SK-N-SH (cell line): ENCODE data around the gene EEFSEC. TPM values are rescaled to one million over a fixed set of nuclear protein-coding genes. Genes with fewer than 3 reads are reported as not detected.

Experiments used
- CTCF ChIA-PET: fragments of 300-600, 350-600 bp; formaldehyde crosslinking; extraction: SDS; loops from one replicate; lab custom pipeline; 2021; lab: Yijun Ruan, JAX
- POLR2A ChIA-PET: fragments of 350-600 bp; sonication (Branson Sonifier 250); formaldehyde crosslinking; extraction: SDS; loops from one replicate; lab custom pipeline; 2020; ENCODE audit warnings: antibody characterized with exemption, inconsistent platforms; lab: Yijun Ruan, JAX
- DNase-seq: peaks from one replicate; pipeline ENCODE4 v3.0.0; 2012
- H2AFZ ChIP-seq: fragments of 200-600 bp; sonication (generic); 2 replicates; pipeline ENCODE4 v1.8.1; 2016; ENCODE audit warnings: antibody characterized with exemption, mild to moderate bottlenecking, low read depth
- H3F3A ChIP-seq: fragments of 200-600 bp; sonication (generic); replicated peaks from 2 replicates; pipeline ENCODE3; 2016; ENCODE audit warnings: antibody characterized with exemption, mild to moderate bottlenecking; ENCODE audit not compliant: insufficient read depth
- H3K27ac ChIP-seq, 2 experiments: fragments of 200-500 bp in 1 of 2; fragments of 200-600 bp in 1 of 2; sonication (Bioruptor generic) in 1 of 2; sonication (generic), shearing (Covaris generic) in 1 of 2; 2 replicates each; pipeline versions ENCODE4 v1.5.1 to v1.6.1; 2014 to 2016; ENCODE audit warnings: low read depth in 2 of 2, inconsistent platforms in 1 of 2, low read length in 1 of 2, mild to moderate bottlenecking in 1 of 2, mixed read lengths in 1 of 2
- H3K27me3 ChIP-seq: fragments of 200-600 bp; sonication (generic), shearing (Covaris generic); 2 replicates; pipeline ENCODE4 v1.6.1; 2016; ENCODE audit warnings: mixed run types; ENCODE audit not compliant: insufficient read depth
- H3K36me3 ChIP-seq, 2 experiments: fragments of 200-500 bp in 1 of 2; fragments of 200-600 bp in 1 of 2; sonication (Bioruptor generic) in 1 of 2; sonication (generic) in 1 of 2; replicated peaks in 1 of 2; 2 replicates each; pipeline versions ENCODE3 to v1.5.1; 2014 to 2016; ENCODE audit warnings: low read length in 1 of 2, mild to moderate bottlenecking in 1 of 2; ENCODE audit not compliant: insufficient read depth in 2 of 2, control insufficient read depth in 1 of 2
- H3K4me1 ChIP-seq, 2 experiments: fragments of 200-500 bp in 1 of 2; fragments of 200-600 bp in 1 of 2; sonication (Bioruptor generic) in 1 of 2; sonication (generic), shearing (Covaris generic) in 1 of 2; 2 replicates each; pipeline versions ENCODE4 v1.5.1 to v1.6.1; 2014 to 2016; ENCODE audit warnings: low read depth in 1 of 2, low read length in 1 of 2, mixed run types in 1 of 2; ENCODE audit not compliant: insufficient read depth in 2 of 2, control insufficient read depth in 1 of 2
- H3K4me2 ChIP-seq: fragments of 200-600 bp; sonication (generic), shearing (Covaris generic); 2 replicates; pipeline ENCODE4 v1.6.1; 2017; ENCODE audit warnings: mixed run types
- H3K4me3 ChIP-seq, 2 experiments: fragments of 200-500 bp in 1 of 2; fragments of 200-600 bp in 1 of 2; sonication (Bioruptor generic) in 1 of 2; sonication (generic), shearing (Covaris generic) in 1 of 2; 2 replicates each; pipeline versions ENCODE4 v1.5.1 to v1.8.1; 2014 to 2016; ENCODE audit warnings: low read depth in 2 of 2, inconsistent platforms in 1 of 2, low read length in 1 of 2, mild to moderate bottlenecking in 1 of 2, mixed read lengths in 1 of 2, moderate library complexity in 1 of 2
- H3K79me2 ChIP-seq: fragments of 200-600 bp; sonication (generic); 2 replicates; pipeline ENCODE4 v1.8.1; 2017; ENCODE audit warnings: mild to moderate bottlenecking; ENCODE audit not compliant: insufficient read depth
- H3K9ac ChIP-seq: fragments of 200-600 bp; sonication (generic); 2 replicates; pipeline ENCODE4 v1.6.1; 2017; ENCODE audit warnings: mixed run types
- H3K9me2 ChIP-seq: fragments of 200-600 bp; sonication (generic); 2 replicates; pipeline ENCODE4 v1.6.1; 2017; ENCODE audit warnings: mixed run types
- H3K9me3 ChIP-seq: fragments of 200-600 bp; sonication (generic); 2 replicates; pipeline ENCODE4 v1.6.1; 2017; ENCODE audit warnings: mixed run types, mild to moderate bottlenecking, moderate library complexity
- H4K20me1 ChIP-seq: fragments of 200-600 bp; sonication (generic); 2 replicates; pipeline ENCODE4 v1.6.1; 2017; ENCODE audit warnings: mild to moderate bottlenecking, mixed run types; ENCODE audit not compliant: insufficient read depth
- CHD2 ChIP-seq: fragments of 150-350 bp; IDR thresholded peaks from 2 replicates; pipeline ENCODE4 v1.6.1; 2018; ENCODE audit warnings: low read length; ENCODE audit not compliant: partially characterized antibody
- CTCF ChIP-seq: fragments of 200-600 bp; sonication (generic); IDR thresholded peaks from 2 replicates; pipeline ENCODE4 v1.6.1; 2017; ENCODE audit warnings: antibody characterized with exemption, mild to moderate bottlenecking, moderate library complexity
- EP300 ChIP-seq, 2 experiments: IDR thresholded peaks; 2 replicates each; pipeline versions ENCODE4 v1.4.0 to v1.6.1; 2012; ENCODE audit warnings: borderline replicate concordance in 1 of 2, low read depth in 1 of 2, low read length in 1 of 2
- EZH2phosphoT487 ChIP-seq: fragments of 200-600 bp; sonication (generic); IDR thresholded peaks from 2 replicates; pipeline ENCODE4 v1.6.1; 2017; ENCODE audit warnings: low read depth, mixed run types, mild to moderate bottlenecking, antibody characterized with exemption, moderate library complexity, borderline replicate concordance
- FOSL2 ChIP-seq: IDR thresholded peaks from 2 replicates; pipeline ENCODE4 v1.4.0; 2012; ENCODE audit warnings: low read depth, mild to moderate bottlenecking, moderate library complexity, borderline replicate concordance
- GATA2 ChIP-seq: sonication (generic); formaldehyde crosslinking; IDR thresholded peaks from 2 replicates; pipeline ENCODE4 v1.5.0; 2020; ENCODE audit warnings: mild to moderate bottlenecking, missing genetic modification reagents
- MEF2A ChIP-seq: IDR thresholded peaks from 2 replicates; pipeline ENCODE4 v1.4.0; 2012; ENCODE audit warnings: low read depth, borderline replicate concordance
- MXI1 ChIP-seq: IDR thresholded peaks from 2 replicates; pipeline ENCODE4 v1.6.1; 2012; ENCODE audit warnings: mild to moderate bottlenecking, low read depth, low read length, improper control_type of control experiment
- NRF1 ChIP-seq: IDR thresholded peaks from 2 replicates; pipeline ENCODE4 v1.6.1; 2012; ENCODE audit warnings: low read depth, mild to moderate bottlenecking, low read length
- PBX3 ChIP-seq: IDR thresholded peaks from 2 replicates; pipeline ENCODE4; 2012
- RAD21 ChIP-seq: IDR thresholded peaks from 2 replicates; pipeline ENCODE4 v1.6.1; 2012; ENCODE audit warnings: mild to moderate bottlenecking, low read length
- RCOR1 ChIP-seq: fragments of 150-350 bp; IDR thresholded peaks from 2 replicates; pipeline ENCODE4 v1.6.1; 2017; ENCODE audit warnings: antibody characterized with exemption, low read length
- RFX5 ChIP-seq: IDR thresholded peaks from 2 replicates; pipeline ENCODE4 v1.6.1; 2012; ENCODE audit warnings: mild to moderate bottlenecking, improper control_type of control experiment, low read length
- TCF12 ChIP-seq: IDR thresholded peaks from 2 replicates; pipeline ENCODE4 v1.4.0; 2012
- TEAD4 ChIP-seq: IDR thresholded peaks from 2 replicates; pipeline ENCODE4 v1.4.0; 2012; ENCODE audit warnings: mild to moderate bottlenecking, borderline replicate concordance; ENCODE audit not compliant: insufficient read depth
- USF1 ChIP-seq: IDR thresholded peaks from 2 replicates; pipeline ENCODE4 v1.4.0; 2012; ENCODE audit warnings: low read depth, borderline replicate concordance
- WGBS: methylation state at CpG from one replicate; pipeline ENCODE4 v1.1.6; 2017; ENCODE audit warnings: low lambda C conversion rate; 5-methylcytosine and 5-hydroxymethylcytosine counted together
- polyA plus RNA-seq, 3 experiments: library from polyadenylated mRNA; depleted of rRNA; stranded (reverse); fragments of >200 nt; gene quantifications; 2 replicates each; pipeline ENCODE4 v1.2.3, GENCODE V29; 2012
- TF ChIP-seq, protein P1 (sequence below): IDR thresholded peaks from 2 replicates; pipeline ENCODE4 v1.4.0; 2012; ENCODE audit warnings: low read depth, borderline replicate concordance

EEFSEC gene
- polyA plus RNA-seq, 1 of the 3 experiments (the other 2 are of a cell fraction): 12.4 TPM

DNA sequence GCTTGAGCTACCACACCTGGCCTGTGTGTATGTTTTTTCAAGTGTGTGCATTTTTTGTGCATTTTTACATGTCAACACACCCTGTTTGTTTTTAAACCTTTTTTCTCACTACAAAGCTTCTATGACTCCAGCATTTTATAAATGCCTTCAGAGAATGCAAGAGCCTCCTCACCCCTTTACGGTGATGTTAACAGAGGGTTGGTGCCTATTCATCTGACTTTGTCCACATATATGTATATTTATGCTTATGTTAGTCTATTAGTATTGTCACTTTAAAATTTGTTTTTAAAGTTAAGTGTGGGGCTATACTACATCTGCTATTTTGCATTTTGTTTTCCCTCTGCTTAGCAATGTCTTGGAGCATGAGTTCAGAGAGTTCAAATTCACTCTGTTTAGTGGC is 45.8 kb downstream of the EEFSEC start:
- no peaks in the 10 kb centered on the region for H4K20me1 ChIP-seq
- peaks cover 0 to 30% of the 10 kb centered on the region in 2 experiments; a peak in 2 of 4 replicates for H3K4me1 ChIP-seq
- H3K4me3 ChIP-seq: no peak overlapping the region
- no peak overlapping the region for H3K4me2 ChIP-seq
- 97% methylated on average over 1 of the region's 1 CpG for WGBS
- CTCF ChIA-PET: interaction anchor here (1.0 to 1.6 kb wide), 3 partner anchors 13 to 38 kb away, joined by 3 to 6 read pairs (median 3); no protein-coding TSS in a partner anchor
- no peak for TF ChIP-seq GATA2
- TF ChIP-seq TEAD4: no peak
- no peak for TF ChIP-seq EP300 (IDR thresholded peaks at IDR 0.05; ENCODE audit: borderline replicate concordance in 1 of 2, low read depth in 1 of 2, low read length in 1 of 2)
- TF ChIP-seq EZH2phosphoT487: no peak
- TF ChIP-seq FOSL2: no peak
- peaks cover 0 to 7% of the 10 kb centered on the region in 2 experiments for H3K36me3 ChIP-seq
- H3K27me3 ChIP-seq: no peaks in the 10 kb centered on the region
- no peak overlapping the region for H3K9ac ChIP-seq
- no peaks in the 10 kb centered on the region for H3K79me2 ChIP-seq
- no peak overlapping the region for H2AFZ ChIP-seq
- no peak overlapping the region for H3K27ac ChIP-seq
- no peaks in the 10 kb centered on the region for H3F3A ChIP-seq
- POLR2A ChIA-PET: no interaction called here
- no peak for DNase-seq
- H3K9me3 ChIP-seq: no peaks in the 10 kb centered on the region
- H3K9me2 ChIP-seq: no peaks in the 10 kb centered on the region

- 71% methylated on average over 1 of the region's 1 CpG for WGBS
- POLR2A ChIA-PET: no interaction called here
Observed at GRCh38 chr3:128201158-128201755, 48.0 kb downstream of the EEFSEC start.

More at GRCh38 chr3:128201158-128201755, 48.0 kb downstream of the EEFSEC start:
- no peaks in the 10 kb centered on the region for H3K79me2 ChIP-seq
- peaks cover 0 to 26% of the 10 kb centered on the region in 2 experiments; a peak in 2 of 4 replicates for H3K4me1 ChIP-seq
- no peak overlapping the region for H3K27ac ChIP-seq
- CTCF ChIA-PET: interaction anchor here (1.2 kb wide), 1 partner anchor 25 kb away, joined by 3 read pairs; no protein-coding TSS in a partner anchor
- H3K9me2 ChIP-seq: no peaks in the 10 kb centered on the region
- H3K4me3 ChIP-seq: no peak overlapping the region
- peaks cover 0 to 7% of the 10 kb centered on the region in 2 experiments for H3K36me3 ChIP-seq
- H3F3A ChIP-seq: no peaks in the 10 kb centered on the region
- H3K27me3 ChIP-seq: no peaks in the 10 kb centered on the region
- H3K4me2 ChIP-seq: no peak overlapping the region
- H2AFZ ChIP-seq: no peak overlapping the region
- TF ChIP-seq CHD2: no peak
- TF ChIP-seq RCOR1: no peak
- no peak for TF ChIP-seq PBX3
- TF ChIP-seq EZH2phosphoT487: no peak
- TF ChIP-seq MXI1: no peak
- TF ChIP-seq TCF12: no peak
- no peak for TF ChIP-seq RFX5
- TF ChIP-seq EP300 (IDR thresholded peaks at IDR 0.05; ENCODE audit: borderline replicate concordance in 1 of 2, low read depth in 1 of 2, low read length in 1 of 2): no peak
- TF ChIP-seq CTCF: no peak
- no peak for TF ChIP-seq USF1
- TF ChIP-seq, protein P1, sequence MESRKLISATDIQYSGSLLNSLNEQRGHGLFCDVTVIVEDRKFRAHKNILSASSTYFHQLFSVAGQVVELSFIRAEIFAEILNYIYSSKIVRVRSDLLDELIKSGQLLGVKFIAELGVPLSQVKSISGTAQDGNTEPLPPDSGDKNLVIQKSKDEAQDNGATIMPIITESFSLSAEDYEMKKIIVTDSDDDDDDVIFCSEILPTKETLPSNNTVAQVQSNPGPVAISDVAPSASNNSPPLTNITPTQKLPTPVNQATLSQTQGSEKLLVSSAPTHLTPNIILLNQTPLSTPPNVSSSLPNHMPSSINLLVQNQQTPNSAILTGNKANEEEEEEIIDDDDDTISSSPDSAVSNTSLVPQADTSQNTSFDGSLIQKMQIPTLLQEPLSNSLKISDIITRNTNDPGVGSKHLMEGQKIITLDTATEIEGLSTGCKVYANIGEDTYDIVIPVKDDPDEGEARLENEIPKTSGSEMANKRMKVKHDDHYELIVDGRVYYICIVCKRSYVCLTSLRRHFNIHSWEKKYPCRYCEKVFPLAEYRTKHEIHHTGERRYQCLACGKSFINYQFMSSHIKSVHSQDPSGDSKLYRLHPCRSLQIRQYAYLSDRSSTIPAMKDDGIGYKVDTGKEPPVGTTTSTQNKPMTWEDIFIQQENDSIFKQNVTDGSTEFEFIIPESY: no peak
- no peak for TF ChIP-seq RAD21
- no peak for TF ChIP-seq NRF1
- TF ChIP-seq MEF2A: no peak
- no peaks in the 10 kb centered on the region for H3K9me3 ChIP-seq
- no peak for DNase-seq
- H3K9ac ChIP-seq: no peak overlapping the region
- no peaks in the 10 kb centered on the region for H4K20me1 ChIP-seq
